WTC11 (cell line): ENCODE measurements around the gene NKX2-4.

Experiments
- ATF1 ChIP-seq: sonication (generic); formaldehyde crosslinking; IDR thresholded peaks from 2 replicates; pipeline ENCODE4 v1.8.1; 2023; ENCODE audit warnings: mild to moderate bottlenecking, moderate library complexity, missing genetic modification reagents
- CBFB ChIP-seq: sonication (generic); formaldehyde crosslinking; IDR thresholded peaks from 2 replicates; pipeline ENCODE4 v1.8.1; 2022; ENCODE audit warnings: mild to moderate bottlenecking, low read depth, missing genetic modification reagents
- HMGA2 ChIP-seq: fragments of 250-450 bp; sonication (Bioruptor Pico); IDR thresholded peaks from 2 replicates; pipeline ENCODE4 v1.4.0; 2021; ENCODE audit warnings: mild to moderate bottlenecking, moderate library complexity
- JUN ChIP-seq: sonication (generic); formaldehyde crosslinking; IDR thresholded peaks from 2 replicates; pipeline ENCODE4 v1.8.0; 2023; ENCODE audit warnings: mild to moderate bottlenecking, missing genetic modification reagents
- RELA ChIP-seq: sonication (generic); formaldehyde crosslinking; IDR thresholded peaks from 2 replicates; pipeline ENCODE4 v1.8.1; 2022; ENCODE audit warnings: missing genetic modification reagents, mild to moderate bottlenecking, borderline replicate concordance
- ZNF138 ChIP-seq: sonication (generic); formaldehyde crosslinking; conservative IDR thresholded peaks from 2 replicates; pipeline ENCODE4 v1.8.1; 2022; ENCODE audit warnings: mild to moderate bottlenecking, moderate library complexity, missing genetic modification reagents
- TF ChIP-seq, protein P1 (sequence below): fragments of 200-600 bp; IDR thresholded peaks from 2 replicates; pipeline ENCODE4 v1.8.0; 2022; ENCODE audit warnings: antibody characterized with exemption
- TF ChIP-seq, protein P2 (sequence below): sonication (generic); formaldehyde crosslinking; IDR thresholded peaks from 2 replicates; pipeline ENCODE4 v1.8.1; 2022; ENCODE audit warnings: missing genetic modification reagents, borderline replicate concordance
- TF ChIP-seq, protein P3 (sequence below): fragments of 250-450 bp; sonication (Bioruptor Pico); IDR thresholded peaks from 2 replicates; pipeline ENCODE4 v2.1.2; 2022; ENCODE audit warnings: mild to moderate bottlenecking, moderate library complexity
- TF ChIP-seq, protein P4 (sequence below): sonication (generic); formaldehyde crosslinking; IDR thresholded peaks from 2 replicates; pipeline ENCODE4 v1.8.0; 2022; ENCODE audit warnings: mild to moderate bottlenecking, missing genetic modification reagents
- TF ChIP-seq, protein P5 (sequence below): sonication (generic); formaldehyde crosslinking; IDR thresholded peaks from 2 replicates; pipeline ENCODE4 v1.8.1; 2023; ENCODE audit warnings: mild to moderate bottlenecking, missing genetic modification reagents
- TF ChIP-seq, protein P6 (sequence below): sonication (generic); formaldehyde crosslinking; IDR thresholded peaks from 2 replicates; pipeline ENCODE4 v1.8.1; 2022; ENCODE audit warnings: low read depth, missing genetic modification reagents, borderline replicate concordance
- TF ChIP-seq, protein P7 (sequence below): sonication (generic); formaldehyde crosslinking; IDR thresholded peaks from 2 replicates; pipeline ENCODE4 v1.8.0; 2022; ENCODE audit warnings: mild to moderate bottlenecking, missing genetic modification reagents
- TF ChIP-seq, protein P8 (sequence below): sonication (generic); formaldehyde crosslinking; IDR thresholded peaks from 2 replicates; pipeline ENCODE4 v1.8.1; 2023; ENCODE audit warnings: mild to moderate bottlenecking, missing genetic modification reagents, borderline replicate concordance

DNA sequence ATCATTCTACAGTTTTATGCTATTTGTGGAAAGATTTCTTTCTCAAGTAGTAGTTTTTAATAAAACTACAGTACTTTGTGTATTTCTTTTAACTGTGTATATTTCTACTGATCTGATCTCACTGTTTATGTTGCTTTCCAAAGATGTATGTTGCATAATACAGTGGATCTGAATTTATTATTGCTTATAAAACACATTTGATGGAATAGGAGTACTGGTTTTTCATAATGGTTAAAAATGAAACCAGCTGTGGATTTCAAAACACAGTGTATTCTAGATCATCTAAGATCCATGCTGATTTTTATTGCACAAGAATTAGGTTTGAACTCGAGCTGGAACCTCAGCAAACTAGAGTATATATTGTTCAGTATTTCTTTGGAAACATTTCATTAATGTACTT is 8.0 kb downstream of the NKX2-4 start:
- TF ChIP-seq, protein P1, sequence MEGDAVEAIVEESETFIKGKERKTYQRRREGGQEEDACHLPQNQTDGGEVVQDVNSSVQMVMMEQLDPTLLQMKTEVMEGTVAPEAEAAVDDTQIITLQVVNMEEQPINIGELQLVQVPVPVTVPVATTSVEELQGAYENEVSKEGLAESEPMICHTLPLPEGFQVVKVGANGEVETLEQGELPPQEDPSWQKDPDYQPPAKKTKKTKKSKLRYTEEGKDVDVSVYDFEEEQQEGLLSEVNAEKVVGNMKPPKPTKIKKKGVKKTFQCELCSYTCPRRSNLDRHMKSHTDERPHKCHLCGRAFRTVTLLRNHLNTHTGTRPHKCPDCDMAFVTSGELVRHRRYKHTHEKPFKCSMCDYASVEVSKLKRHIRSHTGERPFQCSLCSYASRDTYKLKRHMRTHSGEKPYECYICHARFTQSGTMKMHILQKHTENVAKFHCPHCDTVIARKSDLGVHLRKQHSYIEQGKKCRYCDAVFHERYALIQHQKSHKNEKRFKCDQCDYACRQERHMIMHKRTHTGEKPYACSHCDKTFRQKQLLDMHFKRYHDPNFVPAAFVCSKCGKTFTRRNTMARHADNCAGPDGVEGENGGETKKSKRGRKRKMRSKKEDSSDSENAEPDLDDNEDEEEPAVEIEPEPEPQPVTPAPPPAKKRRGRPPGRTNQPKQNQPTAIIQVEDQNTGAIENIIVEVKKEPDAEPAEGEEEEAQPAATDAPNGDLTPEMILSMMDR = no peak
- TF ChIP-seq JUN (no peak), CBFB (no peak), HMGA2 (no peak), ZNF138 (CRISPR knock-in tag) (no peak), ATF1 (CRISPR knock-in tag) (no peak), RELA (CRISPR knock-in tag) (no peak)
- TF ChIP-seq, protein P2, sequence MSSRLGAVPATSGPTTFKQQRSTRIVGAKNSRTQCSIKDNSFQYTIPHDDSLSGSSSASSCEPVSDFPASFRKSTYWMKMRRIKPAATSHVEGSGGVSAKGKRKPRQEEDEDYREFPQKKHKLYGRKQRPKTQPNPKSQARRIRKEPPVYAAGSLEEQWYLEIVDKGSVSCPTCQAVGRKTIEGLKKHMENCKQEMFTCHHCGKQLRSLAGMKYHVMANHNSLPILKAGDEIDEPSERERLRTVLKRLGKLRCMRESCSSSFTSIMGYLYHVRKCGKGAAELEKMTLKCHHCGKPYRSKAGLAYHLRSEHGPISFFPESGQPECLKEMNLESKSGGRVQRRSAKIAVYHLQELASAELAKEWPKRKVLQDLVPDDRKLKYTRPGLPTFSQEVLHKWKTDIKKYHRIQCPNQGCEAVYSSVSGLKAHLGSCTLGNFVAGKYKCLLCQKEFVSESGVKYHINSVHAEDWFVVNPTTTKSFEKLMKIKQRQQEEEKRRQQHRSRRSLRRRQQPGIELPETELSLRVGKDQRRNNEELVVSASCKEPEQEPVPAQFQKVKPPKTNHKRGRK (CRISPR knock-in tag) = no peak
- TF ChIP-seq, protein P3, sequence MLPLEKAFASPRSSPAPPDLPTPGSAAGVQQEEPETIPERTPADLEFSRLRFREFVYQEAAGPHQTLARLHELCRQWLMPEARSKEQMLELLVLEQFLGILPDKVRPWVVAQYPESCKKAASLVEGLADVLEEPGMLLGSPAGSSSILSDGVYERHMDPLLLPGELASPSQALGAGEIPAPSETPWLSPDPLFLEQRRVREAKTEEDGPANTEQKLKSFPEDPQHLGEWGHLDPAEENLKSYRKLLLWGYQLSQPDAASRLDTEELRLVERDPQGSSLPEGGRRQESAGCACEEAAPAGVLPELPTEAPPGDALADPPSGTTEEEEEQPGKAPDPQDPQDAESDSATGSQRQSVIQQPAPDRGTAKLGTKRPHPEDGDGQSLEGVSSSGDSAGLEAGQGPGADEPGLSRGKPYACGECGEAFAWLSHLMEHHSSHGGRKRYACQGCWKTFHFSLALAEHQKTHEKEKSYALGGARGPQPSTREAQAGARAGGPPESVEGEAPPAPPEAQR (CRISPR knock-in tag) = no peak
- TF ChIP-seq, protein P4, sequence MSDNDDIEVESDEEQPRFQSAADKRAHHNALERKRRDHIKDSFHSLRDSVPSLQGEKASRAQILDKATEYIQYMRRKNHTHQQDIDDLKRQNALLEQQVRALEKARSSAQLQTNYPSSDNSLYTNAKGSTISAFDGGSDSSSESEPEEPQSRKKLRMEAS (CRISPR knock-in tag) = no peak
- TF ChIP-seq, protein P5, sequence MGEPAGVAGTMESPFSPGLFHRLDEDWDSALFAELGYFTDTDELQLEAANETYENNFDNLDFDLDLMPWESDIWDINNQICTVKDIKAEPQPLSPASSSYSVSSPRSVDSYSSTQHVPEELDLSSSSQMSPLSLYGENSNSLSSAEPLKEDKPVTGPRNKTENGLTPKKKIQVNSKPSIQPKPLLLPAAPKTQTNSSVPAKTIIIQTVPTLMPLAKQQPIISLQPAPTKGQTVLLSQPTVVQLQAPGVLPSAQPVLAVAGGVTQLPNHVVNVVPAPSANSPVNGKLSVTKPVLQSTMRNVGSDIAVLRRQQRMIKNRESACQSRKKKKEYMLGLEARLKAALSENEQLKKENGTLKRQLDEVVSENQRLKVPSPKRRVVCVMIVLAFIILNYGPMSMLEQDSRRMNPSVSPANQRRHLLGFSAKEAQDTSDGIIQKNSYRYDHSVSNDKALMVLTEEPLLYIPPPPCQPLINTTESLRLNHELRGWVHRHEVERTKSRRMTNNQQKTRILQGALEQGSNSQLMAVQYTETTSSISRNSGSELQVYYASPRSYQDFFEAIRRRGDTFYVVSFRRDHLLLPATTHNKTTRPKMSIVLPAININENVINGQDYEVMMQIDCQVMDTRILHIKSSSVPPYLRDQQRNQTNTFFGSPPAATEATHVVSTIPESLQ (CRISPR knock-in tag) = no peak
- TF ChIP-seq, protein P6, sequence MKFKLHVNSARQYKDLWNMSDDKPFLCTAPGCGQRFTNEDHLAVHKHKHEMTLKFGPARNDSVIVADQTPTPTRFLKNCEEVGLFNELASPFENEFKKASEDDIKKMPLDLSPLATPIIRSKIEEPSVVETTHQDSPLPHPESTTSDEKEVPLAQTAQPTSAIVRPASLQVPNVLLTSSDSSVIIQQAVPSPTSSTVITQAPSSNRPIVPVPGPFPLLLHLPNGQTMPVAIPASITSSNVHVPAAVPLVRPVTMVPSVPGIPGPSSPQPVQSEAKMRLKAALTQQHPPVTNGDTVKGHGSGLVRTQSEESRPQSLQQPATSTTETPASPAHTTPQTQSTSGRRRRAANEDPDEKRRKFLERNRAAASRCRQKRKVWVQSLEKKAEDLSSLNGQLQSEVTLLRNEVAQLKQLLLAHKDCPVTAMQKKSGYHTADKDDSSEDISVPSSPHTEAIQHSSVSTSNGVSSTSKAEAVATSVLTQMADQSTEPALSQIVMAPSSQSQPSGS (CRISPR knock-in tag) = no peak
- TF ChIP-seq, protein P7, sequence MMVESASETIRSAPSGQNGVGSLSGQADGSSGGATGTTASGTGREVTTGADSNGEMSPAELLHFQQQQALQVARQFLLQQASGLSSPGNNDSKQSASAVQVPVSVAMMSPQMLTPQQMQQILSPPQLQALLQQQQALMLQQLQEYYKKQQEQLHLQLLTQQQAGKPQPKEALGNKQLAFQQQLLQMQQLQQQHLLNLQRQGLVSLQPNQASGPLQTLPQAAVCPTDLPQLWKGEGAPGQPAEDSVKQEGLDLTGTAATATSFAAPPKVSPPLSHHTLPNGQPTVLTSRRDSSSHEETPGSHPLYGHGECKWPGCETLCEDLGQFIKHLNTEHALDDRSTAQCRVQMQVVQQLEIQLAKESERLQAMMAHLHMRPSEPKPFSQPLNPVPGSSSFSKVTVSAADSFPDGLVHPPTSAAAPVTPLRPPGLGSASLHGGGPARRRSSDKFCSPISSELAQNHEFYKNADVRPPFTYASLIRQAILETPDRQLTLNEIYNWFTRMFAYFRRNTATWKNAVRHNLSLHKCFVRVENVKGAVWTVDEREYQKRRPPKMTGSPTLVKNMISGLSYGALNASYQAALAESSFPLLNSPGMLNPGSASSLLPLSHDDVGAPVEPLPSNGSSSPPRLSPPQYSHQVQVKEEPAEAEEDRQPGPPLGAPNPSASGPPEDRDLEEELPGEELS (CRISPR knock-in tag) = no peak
- TF ChIP-seq, protein P8, sequence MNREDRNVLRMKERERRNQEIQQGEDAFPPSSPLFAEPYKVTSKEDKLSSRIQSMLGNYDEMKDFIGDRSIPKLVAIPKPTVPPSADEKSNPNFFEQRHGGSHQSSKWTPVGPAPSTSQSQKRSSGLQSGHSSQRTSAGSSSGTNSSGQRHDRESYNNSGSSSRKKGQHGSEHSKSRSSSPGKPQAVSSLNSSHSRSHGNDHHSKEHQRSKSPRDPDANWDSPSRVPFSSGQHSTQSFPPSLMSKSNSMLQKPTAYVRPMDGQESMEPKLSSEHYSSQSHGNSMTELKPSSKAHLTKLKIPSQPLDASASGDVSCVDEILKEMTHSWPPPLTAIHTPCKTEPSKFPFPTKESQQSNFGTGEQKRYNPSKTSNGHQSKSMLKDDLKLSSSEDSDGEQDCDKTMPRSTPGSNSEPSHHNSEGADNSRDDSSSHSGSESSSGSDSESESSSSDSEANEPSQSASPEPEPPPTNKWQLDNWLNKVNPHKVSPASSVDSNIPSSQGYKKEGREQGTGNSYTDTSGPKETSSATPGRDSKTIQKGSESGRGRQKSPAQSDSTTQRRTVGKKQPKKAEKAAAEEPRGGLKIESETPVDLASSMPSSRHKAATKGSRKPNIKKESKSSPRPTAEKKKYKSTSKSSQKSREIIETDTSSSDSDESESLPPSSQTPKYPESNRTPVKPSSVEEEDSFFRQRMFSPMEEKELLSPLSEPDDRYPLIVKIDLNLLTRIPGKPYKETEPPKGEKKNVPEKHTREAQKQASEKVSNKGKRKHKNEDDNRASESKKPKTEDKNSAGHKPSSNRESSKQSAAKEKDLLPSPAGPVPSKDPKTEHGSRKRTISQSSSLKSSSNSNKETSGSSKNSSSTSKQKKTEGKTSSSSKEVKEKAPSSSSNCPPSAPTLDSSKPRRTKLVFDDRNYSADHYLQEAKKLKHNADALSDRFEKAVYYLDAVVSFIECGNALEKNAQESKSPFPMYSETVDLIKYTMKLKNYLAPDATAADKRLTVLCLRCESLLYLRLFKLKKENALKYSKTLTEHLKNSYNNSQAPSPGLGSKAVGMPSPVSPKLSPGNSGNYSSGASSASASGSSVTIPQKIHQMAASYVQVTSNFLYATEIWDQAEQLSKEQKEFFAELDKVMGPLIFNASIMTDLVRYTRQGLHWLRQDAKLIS = no peak
